CD4-positive, alpha-beta T cell treated with Interleukin-10 for 1 hour (primary cell): ENCODE measurements around the gene BIRC7.

Experiments
- DNase-seq: peaks from one replicate; pipeline ENCODE4 v3.0.0-alpha.2; 2020

BIRC7 gene, protein sequence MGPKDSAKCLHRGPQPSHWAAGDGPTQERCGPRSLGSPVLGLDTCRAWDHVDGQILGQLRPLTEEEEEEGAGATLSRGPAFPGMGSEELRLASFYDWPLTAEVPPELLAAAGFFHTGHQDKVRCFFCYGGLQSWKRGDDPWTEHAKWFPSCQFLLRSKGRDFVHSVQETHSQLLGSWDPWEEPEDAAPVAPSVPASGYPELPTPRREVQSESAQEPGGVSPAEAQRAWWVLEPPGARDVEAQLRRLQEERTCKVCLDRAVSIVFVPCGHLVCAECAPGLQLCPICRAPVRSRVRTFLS

DNA sequence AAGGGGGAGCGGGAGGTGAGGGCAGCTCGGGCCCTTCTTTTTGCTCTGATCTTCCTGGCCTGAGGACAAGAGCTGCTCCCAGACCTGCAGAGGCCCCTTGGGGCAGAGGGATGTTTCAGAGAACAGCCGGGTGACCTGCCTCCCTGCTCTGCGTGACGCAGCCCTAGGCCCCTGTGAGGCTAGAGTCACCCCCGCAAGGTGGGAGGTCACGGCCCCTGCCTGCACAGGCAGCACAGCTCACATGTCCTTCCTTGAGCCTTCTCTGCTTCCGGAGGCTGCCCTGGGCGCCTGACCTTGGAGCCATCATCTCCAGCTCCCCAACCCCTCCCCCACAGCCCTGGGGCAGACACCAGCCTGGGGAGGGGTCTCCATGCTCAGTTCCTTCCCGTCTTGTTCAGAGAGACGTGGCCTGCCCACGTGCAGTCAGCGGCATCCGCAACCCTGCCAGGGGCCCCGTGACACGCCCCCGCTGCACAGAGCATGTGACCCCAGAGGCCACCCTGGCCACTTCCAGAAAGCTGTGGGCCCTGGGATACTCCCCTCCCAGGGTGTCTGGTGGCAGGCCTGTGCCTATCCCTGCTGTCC, at the start of gene BIRC7:
Gene BIRC7, plus strand, starts transcription at position 507 of the 585 bp plus-strand sequence. CDS start 192 bp downstream, outside the sequence.
- DNase-seq, result no peak

- DNase-seq, result no peak
Measured at GRCh38 chr20:63186084-63186483, 49.6 kb upstream of the BIRC7 start.

DNA sequence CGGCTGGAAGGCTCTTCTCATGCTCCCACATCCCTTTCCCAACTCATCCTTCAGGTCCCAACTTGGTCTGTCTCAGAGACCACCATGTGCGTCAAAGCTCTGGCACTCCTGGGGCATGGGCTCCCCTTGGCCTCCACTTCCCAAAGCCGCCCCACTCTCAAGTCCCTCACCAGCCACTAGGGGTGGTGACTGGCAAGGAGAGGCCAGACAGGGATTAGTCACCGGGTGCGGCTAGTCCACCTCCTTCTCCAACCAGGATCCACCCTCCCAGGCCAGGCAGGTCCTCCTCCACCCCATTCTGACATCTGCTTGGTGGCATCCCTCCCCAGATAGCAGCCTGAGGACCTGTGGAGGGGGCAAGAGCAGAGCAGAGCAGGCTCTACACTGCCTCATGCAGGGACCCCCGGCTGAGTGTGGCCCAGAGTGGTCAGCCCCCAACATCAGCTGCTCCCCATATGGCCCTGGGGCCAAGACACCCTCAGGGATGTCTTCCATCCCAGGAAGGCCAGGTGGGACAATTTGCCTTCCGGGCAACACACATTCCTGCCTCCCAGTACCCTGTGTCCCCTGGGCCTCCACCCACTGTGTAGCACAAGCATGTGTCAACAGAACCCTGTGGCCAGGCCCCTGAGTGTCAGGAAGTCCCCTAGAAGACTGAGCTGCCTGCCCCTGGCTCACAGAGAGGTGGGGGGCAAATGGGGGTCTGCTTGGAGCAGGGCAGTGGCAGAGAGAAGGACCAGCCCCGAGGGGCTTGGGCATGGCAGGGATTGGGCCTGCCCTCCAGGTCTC, 49.0 kb upstream of the BIRC7 start:
- DNase-seq, result no peak

DNA sequence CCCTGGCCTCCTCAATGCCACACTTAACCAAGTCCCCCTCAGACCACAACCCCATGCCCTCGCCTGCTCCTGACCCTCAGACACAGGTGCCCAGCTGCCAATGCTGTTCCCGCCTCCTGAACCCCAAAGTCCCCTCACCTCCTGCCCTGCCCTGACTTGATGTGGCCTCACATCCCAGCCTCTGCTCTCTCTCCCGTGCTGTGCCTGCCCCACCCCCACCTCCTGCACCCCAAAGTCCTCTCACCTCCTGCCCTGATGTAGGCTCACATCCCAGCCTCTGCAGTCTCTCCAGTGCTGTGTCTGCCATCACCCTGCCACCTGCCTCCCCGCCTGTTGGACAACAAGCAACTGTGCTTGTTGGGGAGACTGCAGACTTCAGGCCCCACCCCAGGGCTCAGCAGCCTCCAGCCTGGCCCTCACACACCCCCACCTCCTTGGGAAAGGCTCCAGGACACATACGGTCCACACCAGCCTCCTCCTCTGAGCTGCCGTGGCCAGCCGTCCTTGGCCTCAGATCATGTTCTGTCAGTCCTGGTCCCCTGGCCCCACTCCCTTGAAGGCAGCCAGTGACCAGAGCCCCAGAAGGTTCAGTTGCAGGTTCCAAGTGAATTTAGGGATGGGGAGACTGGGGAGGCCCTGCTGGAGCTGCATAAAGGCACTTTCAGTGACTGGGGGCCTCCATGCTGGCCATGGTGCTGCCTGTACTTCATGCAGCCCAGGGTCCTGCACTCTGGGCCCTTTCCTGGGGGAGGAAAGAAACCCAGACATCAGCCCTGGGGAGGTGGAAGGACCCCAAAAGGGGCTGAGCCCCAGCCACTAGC, 48.2 kb upstream of the BIRC7 start:
- no peak for DNase-seq

GRCh38 chr20:63188159-63188442, 47.6 kb upstream of the BIRC7 start:
- DNase-seq, result no peak

GRCh38 chr20:63188641-63189321, 46.9 kb upstream of the BIRC7 start:
- no peak for DNase-seq

GRCh38 chr20:63189322-63189642, 46.4 kb upstream of the BIRC7 start:
- no peak for DNase-seq

DNA sequence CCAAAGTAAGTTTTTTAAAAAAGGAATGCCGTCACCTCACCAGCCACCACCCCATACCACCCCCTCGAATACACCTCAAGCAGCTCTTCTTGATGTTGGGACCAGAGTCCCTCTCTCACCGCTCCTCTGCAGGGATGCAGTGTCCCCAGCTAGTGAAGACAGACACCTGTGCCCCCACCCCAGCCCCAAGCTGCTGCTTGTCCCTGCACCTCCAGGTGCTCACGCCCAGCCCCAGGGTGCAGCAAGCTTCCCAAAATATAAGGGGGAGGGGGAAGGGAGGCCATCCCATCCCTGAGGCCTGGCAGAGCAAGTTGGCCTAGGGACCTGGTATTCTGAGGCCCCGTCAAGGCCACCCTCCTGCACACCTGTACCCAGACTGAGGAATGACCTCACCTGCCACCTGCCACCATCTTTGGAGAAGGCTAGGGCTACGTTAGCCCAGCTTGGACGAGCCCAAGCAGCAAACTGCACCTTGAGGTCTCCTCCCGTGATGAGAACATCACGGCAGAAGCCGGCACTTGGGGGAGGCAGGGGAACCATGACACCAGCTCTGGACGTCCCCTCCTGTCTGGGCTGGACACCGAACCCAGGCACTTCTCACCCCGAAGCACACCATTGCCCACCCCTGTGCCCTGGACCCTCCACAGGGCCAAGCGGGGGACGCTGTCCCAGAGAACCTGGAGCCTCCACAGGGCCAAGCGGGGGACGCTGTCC, 45.7 kb upstream of the BIRC7 start:
- DNase-seq, result no peak

GRCh38 chr20:63190828-63191227, 44.9 kb upstream of the BIRC7 start:
- no peak for DNase-seq

GRCh38 chr20:63191400-63191799, 44.3 kb upstream of the BIRC7 start:
- DNase-seq, result no peak

DNA sequence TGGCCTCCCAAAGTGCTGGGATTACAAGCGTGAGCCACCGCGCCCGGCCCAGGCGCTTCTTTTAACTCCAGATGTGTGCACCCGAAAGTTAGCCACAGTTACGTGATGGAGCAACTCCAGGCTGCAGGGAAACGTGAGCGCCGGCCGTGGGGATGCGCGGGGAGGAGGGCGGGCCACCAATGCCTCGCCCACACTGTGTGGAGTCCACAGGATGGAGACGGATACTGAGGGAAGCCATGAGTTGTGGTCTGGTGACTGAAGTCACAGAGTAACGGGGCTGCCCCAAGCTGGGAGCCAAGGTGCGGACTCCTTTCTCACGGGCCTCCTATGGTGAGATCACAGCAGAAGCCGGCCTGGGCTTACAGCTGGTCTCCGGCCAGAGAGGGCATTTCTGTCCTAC, 43.0 kb upstream of the BIRC7 start:
- DNase-seq, result no peak

GRCh38 chr20:63194007-63194796, 41.5 kb upstream of the BIRC7 start:
- DNase-seq, result no peak

DNA sequence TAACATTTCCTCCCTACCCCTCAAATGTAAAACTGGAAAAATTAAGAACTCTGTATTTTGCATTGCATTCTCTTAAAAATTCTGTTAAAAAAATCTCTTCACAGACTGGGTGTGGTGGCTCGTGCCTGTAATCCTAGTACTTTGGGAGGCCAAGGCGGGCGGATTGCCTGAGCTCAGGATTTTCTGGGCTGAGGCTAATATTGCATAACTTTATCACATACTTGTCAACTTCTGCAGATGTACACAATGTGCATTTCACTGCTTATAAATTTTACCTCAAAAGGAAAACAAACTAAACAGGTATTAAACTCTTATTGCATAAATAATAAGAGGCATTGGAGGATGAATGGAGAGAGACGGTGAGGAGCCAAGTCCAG, 40.9 kb upstream of the BIRC7 start:
- no peak for DNase-seq

GRCh38 chr20:63196768-63197470, 38.8 kb upstream of the BIRC7 start:
- DNase-seq, result no peak

- no peak for DNase-seq
Measured at GRCh38 chr20:63198606-63199005, 37.1 kb upstream of the BIRC7 start.

- DNase-seq, result no peak
Measured at GRCh38 chr20:63202021-63202420, 33.7 kb upstream of the BIRC7 start.

GRCh38 chr20:63202811-63203526, 32.7 kb upstream of the BIRC7 start:
- DNase-seq, result no peak

- DNase-seq, result no peak
Measured at GRCh38 chr20:63204362-63204761, 31.3 kb upstream of the BIRC7 start.

- DNase-seq, result no peak
Measured at GRCh38 chr20:63205896-63206295, 29.8 kb upstream of the BIRC7 start.

DNA sequence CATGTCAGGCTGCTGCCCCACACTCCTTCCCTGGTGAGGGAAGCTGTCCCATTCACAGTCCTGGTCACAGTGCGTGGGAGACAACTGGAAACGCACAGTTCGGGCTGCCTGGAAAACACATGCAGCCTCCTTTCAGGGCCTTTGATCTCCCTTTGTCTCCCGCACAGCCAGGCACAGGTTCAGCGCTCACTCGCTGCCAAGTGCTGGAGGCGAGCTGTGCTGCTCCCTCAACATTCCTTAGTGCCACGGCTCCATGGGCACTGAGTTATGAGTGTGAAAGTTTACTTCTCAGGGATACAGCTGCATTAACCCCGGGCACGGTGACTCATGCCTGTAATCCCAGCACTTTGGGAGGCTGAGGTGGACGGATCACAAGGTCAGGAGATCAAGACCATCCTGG, 28.8 kb upstream of the BIRC7 start:
- no peak for DNase-seq
